ENCODE data around the gene CDON.

DNA sequence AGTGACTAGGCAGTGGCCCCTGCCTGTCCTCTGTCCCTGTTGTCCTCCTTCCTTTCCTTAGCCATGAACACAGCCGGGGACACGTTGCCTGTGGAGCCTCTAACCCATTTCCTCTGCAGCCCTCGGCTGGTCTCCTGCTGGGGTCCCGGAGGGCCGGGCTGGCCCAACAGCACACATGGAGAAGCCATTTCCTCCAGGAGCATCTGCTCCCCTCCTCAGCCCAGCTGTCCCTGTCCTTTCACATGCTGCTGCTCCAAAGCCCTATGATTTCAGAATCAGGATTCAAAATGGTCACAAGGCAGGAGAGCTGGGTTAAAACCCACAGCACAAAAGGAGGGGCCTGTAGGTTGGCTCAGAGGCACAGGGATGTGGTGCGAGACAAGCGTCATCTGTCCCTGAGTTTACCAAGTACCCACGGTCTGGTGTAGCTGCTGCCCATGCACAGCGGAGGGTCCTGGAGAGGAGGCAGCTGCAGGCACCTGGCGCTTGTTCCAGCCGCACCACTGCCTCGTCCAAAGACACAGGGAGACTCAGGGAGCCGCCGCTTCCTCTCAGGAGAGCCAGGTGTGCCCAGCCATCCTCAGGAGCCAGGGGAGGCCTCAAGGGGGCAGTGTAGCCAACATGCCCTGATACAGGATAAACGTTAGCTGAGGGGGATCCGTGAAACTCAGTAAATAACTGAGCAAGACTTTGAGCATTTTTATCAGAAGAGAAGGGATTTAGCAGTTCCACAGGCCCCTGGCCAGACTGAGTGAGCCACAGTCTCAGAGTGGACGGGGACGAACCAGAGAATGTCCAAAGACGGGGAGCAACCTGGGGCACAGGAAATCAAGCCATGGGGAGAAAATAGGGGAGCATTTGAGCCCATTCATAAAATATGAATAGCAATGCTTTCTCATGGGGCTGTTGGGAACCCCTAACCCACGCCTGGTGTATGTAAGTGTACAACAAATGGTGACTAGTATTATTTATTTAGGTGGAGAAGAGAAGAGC, 120.8 kb downstream of the CDON start:
- TF ChIP-seq, protein P1, sequence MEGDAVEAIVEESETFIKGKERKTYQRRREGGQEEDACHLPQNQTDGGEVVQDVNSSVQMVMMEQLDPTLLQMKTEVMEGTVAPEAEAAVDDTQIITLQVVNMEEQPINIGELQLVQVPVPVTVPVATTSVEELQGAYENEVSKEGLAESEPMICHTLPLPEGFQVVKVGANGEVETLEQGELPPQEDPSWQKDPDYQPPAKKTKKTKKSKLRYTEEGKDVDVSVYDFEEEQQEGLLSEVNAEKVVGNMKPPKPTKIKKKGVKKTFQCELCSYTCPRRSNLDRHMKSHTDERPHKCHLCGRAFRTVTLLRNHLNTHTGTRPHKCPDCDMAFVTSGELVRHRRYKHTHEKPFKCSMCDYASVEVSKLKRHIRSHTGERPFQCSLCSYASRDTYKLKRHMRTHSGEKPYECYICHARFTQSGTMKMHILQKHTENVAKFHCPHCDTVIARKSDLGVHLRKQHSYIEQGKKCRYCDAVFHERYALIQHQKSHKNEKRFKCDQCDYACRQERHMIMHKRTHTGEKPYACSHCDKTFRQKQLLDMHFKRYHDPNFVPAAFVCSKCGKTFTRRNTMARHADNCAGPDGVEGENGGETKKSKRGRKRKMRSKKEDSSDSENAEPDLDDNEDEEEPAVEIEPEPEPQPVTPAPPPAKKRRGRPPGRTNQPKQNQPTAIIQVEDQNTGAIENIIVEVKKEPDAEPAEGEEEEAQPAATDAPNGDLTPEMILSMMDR (IDR thresholded peaks at IDR 0.05) = peak; percentile 90
- TF ChIP-seq ZFX (IDR thresholded peaks at IDR 0.05; ENCODE audit: borderline replicate concordance) = no peak

Measured in 22Rv1 (cell line).